Endothelial cell of umbilical vein (primary cell): ENCODE data around the gene RPL21.

ENCODE experiments used
- CTCF ChIP-seq, 2 donors: IDR thresholded peaks; 1 replicate in 1 of 2; 2 replicates in 1 of 2; pipeline ENCODE4 v1.5.1; 2011; ENCODE audit warnings: low read length in 2 of 2, mild to moderate bottlenecking in 2 of 2, moderate library complexity in 2 of 2, control low read depth in 1 of 2, inconsistent platforms in 1 of 2, low read depth in 1 of 2; ENCODE audit not compliant: insufficient read depth in 1 of 2; ENCODE audit errors: extremely low read depth in 1 of 2
- EZH2 ChIP-seq: IDR thresholded peaks from 2 replicates; pipeline ENCODE4 v1.6.1; 2012; ENCODE audit warnings: borderline replicate concordance, low read depth, mild to moderate bottlenecking, moderate library complexity, low read length, inconsistent platforms; ENCODE audit not compliant: severe bottlenecking
- JUN ChIP-seq: IDR thresholded peaks from 2 replicates; pipeline ENCODE4 v1.6.1; 2011; ENCODE audit warnings: borderline replicate concordance, low read depth; ENCODE audit not compliant: insufficient read length, insufficient read depth
- MAX ChIP-seq: IDR thresholded peaks from 2 replicates; pipeline ENCODE4 v1.6.1; 2011; ENCODE audit not compliant: insufficient read depth, insufficient read length
- POLR2A ChIP-seq: IDR thresholded peaks from 2 replicates; pipeline ENCODE4 v1.6.1; 2012; ENCODE audit warnings: low read depth, mild to moderate bottlenecking, control low read depth, low read length
- POLR2AphosphoS5 ChIP-seq: IDR thresholded peaks from 2 replicates; pipeline ENCODE4 v1.6.1; 2012; ENCODE audit warnings: low read depth, mild to moderate bottlenecking, control low read depth, low read length, moderate library complexity; ENCODE audit not compliant: insufficient read depth

GRCh38 chr13:27257648-27258253 lies 6.4 kb downstream of the RPL21 start:
- TF ChIP-seq CTCF (IDR thresholded peaks at IDR 0.05; ENCODE audit: extremely low read depth in 1 of 2, insufficient read depth in 1 of 2, low read depth in 1 of 2, low read length in 2 of 2) (no peak), POLR2AphosphoS5 (peak; percentile 55), POLR2A (peak; percentile 68), EZH2 (no peak), MAX (no peak), JUN (no peak)
